NT2/D1 (cell line): Measurements from ENCODE around the gene PLOD2.

Experiments used
- DNase-seq: peaks from one replicate; pipeline ENCODE4 v3.0.0-alpha.2; 2011; ENCODE audit warnings: low read depth, low spot score
- H3K27me3 ChIP-seq: 2 replicates; pipeline ENCODE4 v1.6.0; 2011; ENCODE audit warnings: mild to moderate bottlenecking; ENCODE audit not compliant: insufficient read length, insufficient read depth
- H3K36me3 ChIP-seq: 2 replicates; pipeline ENCODE4 v1.6.1; 2011; ENCODE audit warnings: mild to moderate bottlenecking, low read length, mixed read lengths; ENCODE audit not compliant: insufficient read depth, insufficient read length
- H3K4me1 ChIP-seq: 2 replicates; pipeline ENCODE4 v1.5.1; 2011; ENCODE audit not compliant: insufficient read depth, insufficient read length
- H3K4me3 ChIP-seq: 2 replicates; pipeline ENCODE4 v1.5.1; 2011; ENCODE audit warnings: low read depth; ENCODE audit not compliant: insufficient read length
- H3K9ac ChIP-seq: 2 replicates; pipeline ENCODE4 v1.6.0; 2011; ENCODE audit warnings: low read depth; ENCODE audit not compliant: insufficient read length
- H3K9me3 ChIP-seq: 2 replicates; pipeline ENCODE4 v1.5.1; 2011; ENCODE audit warnings: mild to moderate bottlenecking, low read length; ENCODE audit not compliant: insufficient read depth
- SUZ12 ChIP-seq: IDR thresholded peaks from 2 replicates; pipeline ENCODE4 v1.6.1; 2011; ENCODE audit not compliant: insufficient read length, insufficient read depth; ENCODE audit errors: extremely low read depth
- YY1 ChIP-seq: IDR thresholded peaks from 2 replicates; pipeline ENCODE4 v1.6.1; 2011; ENCODE audit not compliant: insufficient read length, insufficient read depth
- ZNF274 ChIP-seq: IDR thresholded peaks from 2 replicates; pipeline ENCODE4 v1.6.1; 2011; ENCODE audit warnings: mild to moderate bottlenecking, low read depth, low read length

The PLOD2 gene

GRCh38 chr3:146160964-146161662 is at the start of gene PLOD2:
Gene PLOD2 (minus strand): TSS chr3:146161184. CDS start chr3:146160989, 195 bp downstream.
- Histone ChIP-seq H3K9me3 (no peaks in the 10 kb centered on the region), H3K4me3 (peak within 1 kb of the TSS; percentile 65), H3K4me1 (peaks cover 2% of the 10 kb centered on the region), H3K9ac (peak within 1 kb of the TSS; percentile 79), H3K36me3 (no peaks in the 10 kb centered on the region), H3K27me3 (no peaks in the 10 kb centered on the region)
- peak; percentile 49 for DNase-seq
- TF ChIP-seq ZNF274 (no peak), SUZ12 (no peak), YY1 (no peak)

GRCh38 chr3:146209371-146209770 is 48.4 kb upstream of the PLOD2 start:
- H3K9ac ChIP-seq = no peak overlapping the region
- H3K27me3 ChIP-seq = no peaks in the 10 kb centered on the region
- H3K36me3 ChIP-seq = peaks cover 4% of the 10 kb centered on the region
- no peak for TF ChIP-seq SUZ12
- no peak for TF ChIP-seq ZNF274
- no peak for TF ChIP-seq YY1
- H3K9me3 ChIP-seq = no peaks in the 10 kb centered on the region
- no peaks in the 10 kb centered on the region for H3K4me1 ChIP-seq
- no peak overlapping the region for H3K4me3 ChIP-seq
- no peak for DNase-seq

GRCh38 chr3:146203776-146204175 is 42.8 kb upstream of the PLOD2 start:
- TF ChIP-seq SUZ12 (no peak), YY1 (no peak), ZNF274 (no peak)
- Histone ChIP-seq H3K36me3 (peaks cover 4% of the 10 kb centered on the region), H3K9me3 (no peaks in the 10 kb centered on the region), H3K27me3 (no peaks in the 10 kb centered on the region), H3K4me3 (no peak overlapping the region), H3K9ac (no peak overlapping the region), H3K4me1 (no peaks in the 10 kb centered on the region)
- DNase-seq = no peak

GRCh38 chr3:146200461-146201220 is 39.7 kb upstream of the PLOD2 start:
- Histone ChIP-seq H3K9ac (no peak overlapping the region), H3K9me3 (no peaks in the 10 kb centered on the region), H3K36me3 (no peaks in the 10 kb centered on the region), H3K4me3 (no peak overlapping the region), H3K4me1 (no peaks in the 10 kb centered on the region), H3K27me3 (no peaks in the 10 kb centered on the region)
- DNase-seq = no peak
- TF ChIP-seq ZNF274 (no peak), YY1 (no peak), SUZ12 (no peak)

GRCh38 chr3:146199762-146200161 is 38.8 kb upstream of the PLOD2 start:
- no peaks in the 10 kb centered on the region for H3K9me3 ChIP-seq
- no peaks in the 10 kb centered on the region for H3K4me1 ChIP-seq
- no peak overlapping the region for H3K9ac ChIP-seq
- DNase-seq = no peak
- H3K27me3 ChIP-seq = no peaks in the 10 kb centered on the region
- H3K36me3 ChIP-seq = no peaks in the 10 kb centered on the region
- no peak for TF ChIP-seq YY1
- no peak for TF ChIP-seq SUZ12
- TF ChIP-seq ZNF274 = no peak
- H3K4me3 ChIP-seq = no peak overlapping the region

GRCh38 chr3:146196789-146197188 is 35.8 kb upstream of the PLOD2 start:
- TF ChIP-seq SUZ12 (no peak), ZNF274 (no peak), YY1 (no peak)
- H3K27me3 ChIP-seq = no peaks in the 10 kb centered on the region
- no peaks in the 10 kb centered on the region for H3K36me3 ChIP-seq
- no peak overlapping the region for H3K9ac ChIP-seq
- no peaks in the 10 kb centered on the region for H3K9me3 ChIP-seq
- no peak for DNase-seq
- no peak overlapping the region for H3K4me3 ChIP-seq
- H3K4me1 ChIP-seq = no peaks in the 10 kb centered on the region

GRCh38 chr3:146195605-146196004 is 34.6 kb upstream of the PLOD2 start:
- H3K9ac ChIP-seq = no peak overlapping the region
- no peak for DNase-seq
- no peaks in the 10 kb centered on the region for H3K4me1 ChIP-seq
- H3K27me3 ChIP-seq = no peaks in the 10 kb centered on the region
- no peak overlapping the region for H3K4me3 ChIP-seq
- H3K9me3 ChIP-seq = no peaks in the 10 kb centered on the region
- TF ChIP-seq SUZ12 (no peak), ZNF274 (no peak), YY1 (no peak)
- H3K36me3 ChIP-seq = no peaks in the 10 kb centered on the region
